Epithelial cell of proximal tubule (primary cell): ENCODE results near the gene ZNF469. TPM values are rescaled to one million over a fixed set of nuclear protein-coding genes. Genes with fewer than 3 reads are reported as not detected.

Experiments
- DNase-seq: peaks from one replicate; pipeline ENCODE4 v3.0.0-alpha.2; 2011; ENCODE audit warnings: low read depth
- H3K4me3 ChIP-seq: 2 replicates; pipeline ENCODE4 v1.5.1; 2011; ENCODE audit warnings: low read depth, mild to moderate bottlenecking, low read length
- CTCF ChIP-seq: conservative IDR thresholded peaks from 2 replicates; pipeline ENCODE4 v1.5.1; 2012; ENCODE audit warnings: low read depth, mild to moderate bottlenecking, low read length
- total RNA-seq: library from RNA; depleted of rRNA; stranded (reverse); fragments of >200 nt; gene quantifications from 2 replicates; pipeline ENCODE4 v1.2.3, GENCODE V29; 2015

The ZNF469 gene
- total RNA-seq, 1 donor from 2014 or later: 2.2 TPM

GRCh38 chr16:88428156-88428555 lies 45.4 kb downstream of the ZNF469 start:
- H3K4me3 ChIP-seq: no peak overlapping the region
- no peak for TF ChIP-seq CTCF
- DNase-seq: no peak

- DNase-seq: no peak
- H3K4me3 ChIP-seq: no peak overlapping the region
- no peak for TF ChIP-seq CTCF
Observed at GRCh38 chr16:88428616-88429386, 46.0 kb downstream of the ZNF469 start.

GRCh38 chr16:88429387-88430184 lies 46.8 kb downstream of the ZNF469 start:
- DNase-seq: no peak
- peak overlapping the region; percentile 37 for H3K4me3 ChIP-seq
- no peak for TF ChIP-seq CTCF

GRCh38 chr16:88430185-88430523 lies 47.4 kb downstream of the ZNF469 start:
- TF ChIP-seq CTCF: no peak
- no peak for DNase-seq
- H3K4me3 ChIP-seq: peak overlapping the region; percentile 37

- DNase-seq: no peak
- peak overlapping the region; percentile 37 for H3K4me3 ChIP-seq
- no peak for TF ChIP-seq CTCF
Observed at GRCh38 chr16:88430524-88431446, 48.0 kb downstream of the ZNF469 start.

- DNase-seq: no peak
- TF ChIP-seq CTCF: no peak
- no peak overlapping the region for H3K4me3 ChIP-seq
Observed at GRCh38 chr16:88431651-88432050, 48.9 kb downstream of the ZNF469 start.
